H1 (cell line): ENCODE results near the gene SMAP2. TPM values are rescaled to one million over a fixed set of nuclear protein-coding genes. Genes with fewer than 3 reads are reported as not detected.

Experiments used
- CTCF ChIA-PET: fragments of 300-600 bp; sonication (Branson Sonifier 250); formaldehyde crosslinking; loops from one replicate; lab custom pipeline; 2021; ENCODE audit not compliant: partially characterized antibody; lab: Charles Lee
- POLR2A ChIA-PET: fragments of 300-600 bp; sonication (Branson Sonifier 250); formaldehyde crosslinking; loops from one replicate; lab custom pipeline; 2021; ENCODE audit warnings: inconsistent platforms; ENCODE audit not compliant: partially characterized antibody; lab: Charles Lee
- DNase-seq, 2 experiments: peaks; one replicate each; pipeline versions ENCODE4 v3.0.0 to v3.0.0-alpha.2; 2010 to 2022; ENCODE audit warnings: low spot score in 2 of 2, low read depth in 1 of 2, mixed read lengths in 1 of 2
- FAIRE-seq: peaks from 2 replicates; lab custom pipeline; 2011; peaks lifted over from hg19 to GRCh38; lab: Jason Lieb, UNC
- H2AFZ ChIP-seq: 2 replicates; pipeline ENCODE4 v1.8.1; 2012; ENCODE audit warnings: low read length, inconsistent platforms
- H2AK5ac ChIP-seq: 2 replicates; pipeline ENCODE4 v1.6.1; 2013; ENCODE audit warnings: low read depth, low read length
- H2BK120ac ChIP-seq: replicated peaks from 2 replicates; pipeline ENCODE3; 2013; ENCODE audit warnings: low read depth, low read length, inconsistent platforms
- H2BK12ac ChIP-seq: 2 replicates; pipeline ENCODE4 v1.6.1; 2013; ENCODE audit warnings: low read depth, low read length
- H2BK15ac ChIP-seq: 2 replicates; pipeline ENCODE4 v1.6.1; 2013; ENCODE audit warnings: low read length
- H2BK20ac ChIP-seq: 2 replicates; pipeline ENCODE4 v1.6.1; 2013; ENCODE audit warnings: low read length
- H2BK5ac ChIP-seq: 2 replicates; pipeline ENCODE4 v1.6.1; 2013; ENCODE audit warnings: low read depth, low read length
- H3K14ac ChIP-seq: 2 replicates; pipeline ENCODE4 v1.6.1; 2013; ENCODE audit warnings: inconsistent platforms; ENCODE audit not compliant: insufficient read length
- H3K18ac ChIP-seq: 2 replicates; pipeline ENCODE4 v1.6.1; 2013; ENCODE audit warnings: low read length; ENCODE audit errors: extremely low read depth
- H3K23ac ChIP-seq: 2 replicates; pipeline ENCODE4 v1.6.1; 2013; ENCODE audit warnings: inconsistent platforms; ENCODE audit not compliant: insufficient read length
- H3K23me2 ChIP-seq: 2 replicates; pipeline ENCODE4 v1.6.1; 2013; ENCODE audit warnings: low read depth, low read length
- H3K27ac ChIP-seq: 2 replicates; pipeline ENCODE4 v1.6.1; 2011; ENCODE audit warnings: low read depth, low read length, inconsistent platforms
- H3K27me3 ChIP-seq, 4 experiments: replicated peaks in 1 of 4; 1 replicate in 1 of 4; 2 replicates in 3 of 4; pipeline versions ENCODE4 v1.6.1 to v1.8.1; 2011 to 2013; ENCODE audit warnings: low read length in 3 of 4, mild to moderate bottlenecking in 3 of 4, inconsistent platforms in 2 of 4, mixed read lengths in 2 of 4, moderate library complexity in 1 of 4; ENCODE audit not compliant: control insufficient read depth in 3 of 4, insufficient read depth in 3 of 4; ENCODE audit errors: extremely low read depth in 1 of 4
- H3K36me3 ChIP-seq, 4 experiments: 2 replicates each; pipeline versions ENCODE4 v1.6.1 to v1.8.1; 2011 to 2013; ENCODE audit warnings: mild to moderate bottlenecking in 4 of 4, low read length in 3 of 4, moderate library complexity in 2 of 4, control low read depth in 1 of 4, inconsistent platforms in 1 of 4; ENCODE audit not compliant: insufficient read depth in 4 of 4, control insufficient read depth in 2 of 4
- H3K4ac ChIP-seq: replicated peaks from 2 replicates; pipeline ENCODE3; 2013; ENCODE audit warnings: low read length, low read depth, mixed read lengths, inconsistent platforms; ENCODE audit not compliant: insufficient read length
- H3K4me1 ChIP-seq, 4 experiments: replicated peaks in 1 of 4; 1 replicate in 1 of 4; 2 replicates in 3 of 4; pipeline versions ENCODE4 v1.6.1 to v1.8.1; 2011 to 2013; ENCODE audit warnings: low read length in 3 of 4, inconsistent platforms in 2 of 4, mixed read lengths in 1 of 4; ENCODE audit not compliant: insufficient read depth in 4 of 4, control insufficient read depth in 3 of 4
- H3K4me2 ChIP-seq, 2 experiments: 2 replicates each; pipeline versions ENCODE4 v1.6.1 to v1.8.1; 2011 to 2013; ENCODE audit warnings: low read depth in 2 of 2, low read length in 2 of 2, control low read depth in 1 of 2, inconsistent platforms in 1 of 2, mild to moderate bottlenecking in 1 of 2; ENCODE audit not compliant: insufficient read depth in 1 of 2
- H3K4me3 ChIP-seq, 4 experiments: fragments of 200-600, 300-600 bp in 1 of 4; sonication (generic), shearing (Covaris generic), sonication (Bioruptor Twin) in 1 of 4; 2 replicates each; pipeline versions ENCODE4 v1.5.1 to v1.8.1; 2011 to 2016; ENCODE audit warnings: low read length in 4 of 4, low read depth in 3 of 4, control low read depth in 2 of 4, inconsistent platforms in 2 of 4, mild to moderate bottlenecking in 2 of 4, mixed read lengths in 1 of 4, moderate library complexity in 1 of 4; ENCODE audit not compliant: insufficient read depth in 2 of 4; ENCODE audit errors: extremely low read depth in 1 of 4
- H3K56ac ChIP-seq: replicated peaks from 2 replicates; pipeline ENCODE3; 2013; ENCODE audit warnings: low read depth, mild to moderate bottlenecking, mixed read lengths, low read length, inconsistent platforms; ENCODE audit not compliant: insufficient read length
- H3K79me1 ChIP-seq: 2 replicates; pipeline ENCODE4 v1.6.1; 2013; ENCODE audit warnings: low read depth, low read length, control low read depth
- H3K79me2 ChIP-seq, 2 experiments: 2 replicates each; pipeline versions ENCODE4 v1.6.1 to v1.8.1; 2012 to 2013; ENCODE audit warnings: low read length in 2 of 2, mild to moderate bottlenecking in 2 of 2, inconsistent platforms in 1 of 2; ENCODE audit not compliant: insufficient read depth in 2 of 2, control insufficient read depth in 1 of 2
- H3K9ac ChIP-seq, 4 experiments: replicated peaks in 1 of 4; 1 replicate in 1 of 4; 2 replicates in 3 of 4; pipeline versions ENCODE4 v1.6.1 to v1.8.1; 2011 to 2013; ENCODE audit warnings: low read depth in 3 of 4, low read length in 3 of 4, control low read depth in 2 of 4, mild to moderate bottlenecking in 2 of 4, moderate library complexity in 2 of 4, inconsistent platforms in 1 of 4; ENCODE audit errors: extremely low read depth in 1 of 4
- H3K9me3 ChIP-seq, 2 experiments: 2 replicates each; pipeline versions ENCODE4 v1.6.1 to v1.8.1; 2012 to 2013; ENCODE audit warnings: mild to moderate bottlenecking in 2 of 2, moderate library complexity in 2 of 2, control low read depth in 1 of 2, inconsistent platforms in 1 of 2, low read depth in 1 of 2, low read length in 1 of 2, mixed read lengths in 1 of 2; ENCODE audit not compliant: insufficient read depth in 2 of 2
- H4K20me1 ChIP-seq, 2 experiments: replicated peaks in 1 of 2; 2 replicates each; pipeline versions ENCODE3 to v1.8.1; 2011 to 2013; ENCODE audit warnings: inconsistent platforms in 2 of 2, low read length in 2 of 2, mild to moderate bottlenecking in 1 of 2; ENCODE audit not compliant: insufficient read depth in 2 of 2, control insufficient read depth in 1 of 2
- H4K5ac ChIP-seq: 2 replicates; pipeline ENCODE4 v1.6.1; 2013; ENCODE audit warnings: low read length, low read depth, mixed read lengths, inconsistent platforms; ENCODE audit not compliant: insufficient read length
- H4K8ac ChIP-seq: 2 replicates; pipeline ENCODE4 v1.8.0; 2013; ENCODE audit warnings: mild to moderate bottlenecking, moderate library complexity, low read length, inconsistent platforms; ENCODE audit not compliant: insufficient read depth; ENCODE audit errors: extremely low read depth
- H4K91ac ChIP-seq: replicated peaks from 2 replicates; pipeline ENCODE3; 2013; ENCODE audit warnings: low read length, mixed read lengths, inconsistent platforms; ENCODE audit not compliant: insufficient read length
- TCF12 ChIP-seq: IDR thresholded peaks from 2 replicates; pipeline ENCODE4 v1.6.1; 2011; ENCODE audit warnings: low read depth, mild to moderate bottlenecking, low read length
- WGBS, 2 experiments: shearing (Covaris generic) in 1 of 2; methylation state at CpG; one replicate each; pipeline versions ENCODE4 v1.1.6 to v1.1.7; 2013 to 2015; ENCODE audit warnings: low lambda C conversion rate in 2 of 2, mixed read lengths in 2 of 2, inconsistent platforms in 1 of 2, low coverage in 1 of 2, missing lambda C conversion rate in 1 of 2; ENCODE audit not compliant: insufficient replicate concordance in 2 of 2, insufficient coverage in 1 of 2, insufficient read length in 1 of 2; ENCODE audit errors: extremely low coverage in 1 of 2, missing lambda C conversion rate in 1 of 2; 5-methylcytosine and 5-hydroxymethylcytosine counted together
- polyA plus RNA-seq, 7 experiments: library from polyadenylated mRNA; depleted of rRNA in 3 of 7; stranded (reverse) in 5 of 7; unstranded in 2 of 7; fragments of >200 nt in 5 of 7; fragments of 200-250 nt in 2 of 7; gene quantifications; 1 replicate in 5 of 7; 2 replicates in 1 of 7; 4 replicates in 1 of 7; pipeline versions ENCODE4 v1.2.1 to v1.2.3, GENCODE V29; 2011 to 2013; ENCODE audit warnings: missing spikeins in 2 of 7, mixed read lengths in 2 of 7
- total RNA-seq: library from RNA; stranded (reverse); fragmentation: NEBNext Ultra II Directional; extraction: Animal tissue kit (Norgen Biotek cat#: 25700); gene quantifications from 2 replicates; pipeline ENCODE4 v1.2.1, GENCODE V29; 2021

SMAP2 gene
- total and polyA plus RNA-seq, 2 of the 8 experiments (the other 6 are each of a cell fraction or from before 2014, with no cell fraction given): 4.3 to 5.5 TPM

DNA sequence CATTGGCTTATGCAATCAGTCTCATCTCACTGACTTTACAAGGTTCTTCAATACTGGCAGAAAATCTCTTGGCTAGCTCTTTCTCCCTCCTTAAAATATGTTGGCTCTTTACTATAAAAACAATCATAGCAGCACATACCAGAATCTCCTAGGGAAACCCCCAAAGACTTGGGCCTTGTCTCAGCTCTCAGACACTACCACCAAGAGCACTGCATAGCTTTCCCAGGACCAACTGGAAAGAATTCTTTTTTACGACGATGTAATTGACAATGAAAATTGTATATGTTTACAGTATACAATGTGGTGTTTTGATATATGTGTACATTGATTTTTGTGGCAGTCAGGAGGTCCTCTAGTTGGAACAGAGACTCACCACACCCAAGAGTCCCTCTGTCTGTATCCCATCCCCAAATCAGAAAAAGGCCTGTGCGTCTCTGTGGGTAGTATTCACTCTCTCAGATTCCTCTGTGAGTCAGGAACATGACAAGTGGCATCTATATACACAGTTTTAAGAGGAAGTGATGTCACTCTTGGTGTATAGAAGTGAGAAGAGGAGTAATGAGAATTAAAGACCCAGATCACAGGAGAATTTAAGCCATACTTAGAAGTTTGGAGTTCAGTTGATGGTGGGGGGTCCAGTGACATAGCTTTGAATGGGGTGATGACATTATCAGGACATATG lies 21.1 kb downstream of the SMAP2 start:
- Histone ChIP-seq H3K23ac (no peak overlapping the region), H2AK5ac (no peak overlapping the region), H3K79me1 (no peaks in the 10 kb centered on the region; the same call in 1 of the 2 replicates), H3K14ac (no peak overlapping the region), H3K4me3 (no peak overlapping the region), H2BK15ac (no peak overlapping the region), H4K8ac (no peak overlapping the region), H3K4me2 (no peak overlapping the region), H2BK20ac (no peak overlapping the region), H2BK120ac (no peak overlapping the region), H3K4ac (no peak overlapping the region), H3K9ac (no peak overlapping the region), H4K91ac (no peak overlapping the region), H3K79me2 (no peaks in the 10 kb centered on the region), H3K23me2 (no peaks in the 10 kb centered on the region), H3K36me3 (no peaks in the 10 kb centered on the region), H4K5ac (no peak overlapping the region), H3K18ac (no peak overlapping the region), H2AFZ (no peak overlapping the region), H3K9me3 (no peaks in the 10 kb centered on the region), H3K56ac (no peak overlapping the region), H4K20me1 (no peaks in the 10 kb centered on the region), H3K27ac (no peak overlapping the region), H3K27me3 (no peaks in the 10 kb centered on the region), H3K4me1 (no peaks in the 10 kb centered on the region), H2BK12ac (no peak overlapping the region), H2BK5ac (no peak overlapping the region)
- CTCF ChIA-PET: interaction anchor here (0.7 to 5.9 kb wide), 2 partner anchors 10 to 12 kb away, joined by 3 to 27 read pairs; no protein-coding TSS in a partner anchor
- TF ChIP-seq TCF12: no peak
- FAIRE-seq (no peak), DNase-seq (no peak)
- POLR2A ChIA-PET: no interaction called here
- WGBS, 2 experiments: 94% methylated on average over 3 of the region's 3 CpGs; no CpG with 5 or more reads in 1 of the 2 experiments
